ENCODE measurements around the gene AADACL3. TPM values are rescaled to one million over a fixed set of nuclear protein-coding genes. Genes with fewer than 3 reads are reported as not detected.

AADACL3 gene
- total and polyA plus RNA-seq, 10 of the 15 experiments (the other 5 are each of a cell fraction or from before 2014, with no cell fraction given), result not detected

- H3K79me2 ChIP-seq (ENCODE audit: control insufficient read depth, insufficient read depth, low read length), result no peaks in the 10 kb centered on the region
- H3K9me3 ChIP-seq (replicated peaks; ENCODE audit: control insufficient read depth, insufficient read depth, low read length), result no peaks in the 10 kb centered on the region
- no peak for FAIRE-seq
- intact Hi-C loops (cut with micrococcal nuclease; ENCODE audit: unreplicated experiment) (no loop called here), in situ Hi-C loops (cut with MboI) (no loop called here)
- SMC1A ChIA-PET (ENCODE audit: uncharacterized antibody, unreplicated experiment), result no interaction called here
- H3K4me3 ChIP-seq, result no peak overlapping the region
- no peak overlapping the region for H2AFZ ChIP-seq (ENCODE audit: control insufficient read depth, low read depth, low read length)
- no peak overlapping the region for H3K9ac ChIP-seq (ENCODE audit: control insufficient read depth, insufficient read depth, low read length)
- ATAC-seq, result no peak
- H3K4me1 ChIP-seq (ENCODE audit: control insufficient read depth, insufficient read depth, low read length), result no peaks in the 10 kb centered on the region
- no peak for TF ChIP-seq IRF5 (IDR thresholded peaks at IDR 0.05; ENCODE audit: borderline replicate concordance)
- no peak for TF ChIP-seq ZNF24 (IDR thresholded peaks at IDR 0.05)
- TF ChIP-seq CTCF (IDR thresholded peaks at IDR 0.05 in 2 of 3, conservative IDR thresholded peaks at IDR 0.05 in 1 of 3; ENCODE audit: control insufficient read depth in 2 of 3, extremely low read depth in 1 of 3, insufficient read depth in 1 of 3, low read depth in 3 of 3, low read length in 3 of 3), result no peak
- TF ChIP-seq MTA3 (IDR thresholded peaks at IDR 0.05; ENCODE audit: borderline replicate concordance, low read length), result no peak
- TF ChIP-seq SUPT20H (IDR thresholded peaks at IDR 0.05; ENCODE audit: borderline replicate concordance, control insufficient read depth, low read depth, low read length), result no peak
- TF ChIP-seq CBFB (IDR thresholded peaks at IDR 0.05; ENCODE audit: low read depth), result no peak
- no peak for TF ChIP-seq ETV6 (conservative IDR thresholded peaks at IDR 0.05 in 1 of 2, IDR thresholded peaks at IDR 0.05 in 1 of 2; ENCODE audit: borderline replicate concordance in 1 of 2, low read depth in 1 of 2)
- TF ChIP-seq MAX (IDR thresholded peaks at IDR 0.05; ENCODE audit: low read depth, low read length), result no peak
- no peak for TF ChIP-seq SKIL (IDR thresholded peaks at IDR 0.05; ENCODE audit: low read depth, poor library complexity, severe bottlenecking)
- no peak for TF ChIP-seq TCF12 (IDR thresholded peaks at IDR 0.05; ENCODE audit: low read depth, low read length)
- RAD21 ChIA-PET (ENCODE audit: unreplicated experiment), result no interaction called here
- no peak for DNase-seq (ENCODE audit: low read depth, low spot score)
- 14% methylated on average over 3 of the region's 3 CpGs for WGBS (ENCODE audit: insufficient coverage, insufficient replicate concordance, low lambda C conversion rate, missing lambda C conversion rate)
- no TSS peak for BruUV-seq (replicated peaks)
- H4K20me1 ChIP-seq (ENCODE audit: control insufficient read depth, insufficient read depth), result no peaks in the 10 kb centered on the region
- H3K4me2 ChIP-seq (ENCODE audit: control insufficient read depth, insufficient read depth), result no peak overlapping the region
- no peaks in the 10 kb centered on the region for H3K36me3 ChIP-seq (ENCODE audit: control insufficient read depth in 2 of 2, insufficient read depth in 2 of 2, low read length in 1 of 2)
- POLR2A ChIA-PET, result no interaction called here
- CTCF ChIA-PET, result no interaction called here
- H3K27me3 ChIP-seq (replicated peaks in 1 of 2; ENCODE audit: control insufficient read depth in 2 of 2, insufficient read depth in 2 of 2, low read length in 1 of 2), result no peaks in the 10 kb centered on the region
- no peak overlapping the region for H3K27ac ChIP-seq (ENCODE audit: control insufficient read depth, insufficient read depth)
Observed at GRCh38 chr1:12714710-12715475, 1.0 kb upstream of the AADACL3 start.

Data from GM12878 (cell line).